GM21423 (cell line): ENCODE data around the gene ZNF853.
"Not testable (repeated sequence)": the region's sequence is repeated elsewhere in the genome, so short reads cannot be mapped to it uniquely, and the experiment has no call there.

Experiments used
- ATAC-seq: cut with Tn5 transposase; IDR thresholded peaks from one replicate; pipeline ENCODE4 v1.9.1; 2021; ENCODE audit warnings: mild to moderate bottlenecking, moderate library complexity; ENCODE audit not compliant: unreplicated experiment

Gene ZNF853

GRCh38 chr7:6614953-6615722 lies at the start of gene ZNF853:
TSS of gene ZNF853 (plus strand) at chr7:6615610. CDS start at chr7:6616175, 565 bp downstream.
- ATAC-seq = no peak

- ATAC-seq = no peak
These were observed 49.8 kb upstream of the ZNF853 start for GRCh38 chr7:6565655-6566054.

- ATAC-seq = no peak
These were observed 47.5 kb upstream of the ZNF853 start for GRCh38 chr7:6567886-6568285.

- no peak for ATAC-seq
These were observed 44.1 kb upstream of the ZNF853 start for GRCh38 chr7:6571160-6571779.

- ATAC-seq = no peak
These were observed 40.0 kb upstream of the ZNF853 start for GRCh38 chr7:6575281-6576023.

GRCh38 chr7:6576024-6576866 lies 39.2 kb upstream of the ZNF853 start:
- no peak for ATAC-seq

- not testable (repeated sequence) for ATAC-seq
These were observed 38.5 kb upstream of the ZNF853 start for GRCh38 chr7:6576867-6577368.

GRCh38 chr7:6577369-6578113 lies 37.9 kb upstream of the ZNF853 start, which contains the start of gene ZDHHC4:
TSS of gene ZDHHC4 (plus strand) at chr7:6577454. CDS start at chr7:6580562, 3,108 bp downstream.
- ATAC-seq = peak; percentile 98

GRCh38 chr7:6578114-6579084 lies 37.0 kb upstream of the ZNF853 start:
- no peak for ATAC-seq

GRCh38 chr7:6579446-6579845 lies 36.0 kb upstream of the ZNF853 start:
- no peak for ATAC-seq

- ATAC-seq = not testable (repeated sequence)
These were observed 29.5 kb upstream of the ZNF853 start for GRCh38 chr7:6585746-6586432.

- no peak for ATAC-seq
These were observed 26.8 kb upstream of the ZNF853 start for GRCh38 chr7:6588566-6588965.

- no peak for ATAC-seq
These were observed 26.1 kb upstream of the ZNF853 start for GRCh38 chr7:6589151-6589828.

GRCh38 chr7:6589829-6590644 lies 25.4 kb upstream of the ZNF853 start, which contains the start of gene INTS15:
TSS of gene INTS15 (plus strand) at chr7:6590021. CDS start at chr7:6590284, 263 bp downstream.
- peak; percentile 85 for ATAC-seq

GRCh38 chr7:6590645-6591110 lies 24.7 kb upstream of the ZNF853 start:
- no peak for ATAC-seq

- ATAC-seq = no peak
These were observed 15.3 kb upstream of the ZNF853 start for GRCh38 chr7:6600093-6600492.
